Stimulated activated memory B cell treated with anti-CD40 and anti-IgM and Interleukin-4, amounts not matched to agents 10 μg/mL and 1 μg/mL and 100 μg/mL, for 72 hours (primary cell): ENCODE measurements around the gene CDR2.
"Not testable (repeated sequence)": the region's sequence is repeated elsewhere in the genome, so short reads cannot be mapped to it uniquely, and the experiment has no call there.

Experiments used
- ATAC-seq: fragments of 150-1000 bp; cut with Tn5 transposase; 2 replicates; pipeline ENCODE4 v1.10.0; 2021
- H3K27ac Mint-ChIP-seq: one replicate; pipeline ENCODE4 v1.8.0; 2022; ENCODE audit warnings: mild to moderate bottlenecking, mixed read lengths
- H3K27me3 Mint-ChIP-seq: one replicate; pipeline ENCODE4 v1.8.0; 2022; ENCODE audit warnings: mixed read lengths
- H3K36me3 Mint-ChIP-seq: one replicate; pipeline ENCODE4 v1.8.0; 2022; ENCODE audit warnings: mixed read lengths
- H3K4me1 Mint-ChIP-seq: one replicate; pipeline ENCODE4 v1.8.0; 2022; ENCODE audit warnings: mixed read lengths
- H3K4me3 Mint-ChIP-seq: one replicate; pipeline ENCODE4 v1.8.0; 2022; ENCODE audit warnings: mild to moderate bottlenecking, moderate library complexity, mixed read lengths
- H3K9me3 Mint-ChIP-seq: one replicate; pipeline ENCODE4 v1.8.0; 2022; ENCODE audit warnings: mixed read lengths

The CDR2 gene

GRCh38 chr16:22315979-22316378 is 58.4 kb downstream of the CDR2 start:
- ATAC-seq, result no peak
- H3K9me3 Mint-ChIP-seq, result no peaks in the 10 kb centered on the region
- peaks cover 71% of the 10 kb centered on the region for H3K36me3 Mint-ChIP-seq
- no peaks in the 10 kb centered on the region for H3K4me1 Mint-ChIP-seq
- H3K27me3 Mint-ChIP-seq, result no peaks in the 10 kb centered on the region
- no peak overlapping the region for H3K27ac Mint-ChIP-seq
- no peak overlapping the region for H3K4me3 Mint-ChIP-seq

GRCh38 chr16:22314661-22315626 is 59.5 kb downstream of the CDR2 start:
- no peaks in the 10 kb centered on the region for H3K9me3 Mint-ChIP-seq
- no peak for ATAC-seq
- H3K27ac Mint-ChIP-seq, result no peak overlapping the region
- H3K27me3 Mint-ChIP-seq, result no peaks in the 10 kb centered on the region
- no peak overlapping the region for H3K4me3 Mint-ChIP-seq
- peaks cover 64% of the 10 kb centered on the region for H3K36me3 Mint-ChIP-seq
- no peaks in the 10 kb centered on the region for H3K4me1 Mint-ChIP-seq

- Mint-ChIP-seq H3K27ac (no peak overlapping the region), H3K27me3 (no peaks in the 10 kb centered on the region), H3K9me3 (no peaks in the 10 kb centered on the region), H3K36me3 (peaks cover 70% of the 10 kb centered on the region), H3K4me1 (no peaks in the 10 kb centered on the region), H3K4me3 (no peak overlapping the region)
- no peak for ATAC-seq
Measured at GRCh38 chr16:22313876-22314470, 60.4 kb downstream of the CDR2 start.

- peaks cover 68% of the 10 kb centered on the region for H3K36me3 Mint-ChIP-seq
- no peak overlapping the region for H3K4me3 Mint-ChIP-seq
- H3K27ac Mint-ChIP-seq, result no peak overlapping the region
- no peak for ATAC-seq
- H3K9me3 Mint-ChIP-seq, result no peaks in the 10 kb centered on the region
- no peaks in the 10 kb centered on the region for H3K4me1 Mint-ChIP-seq
- H3K27me3 Mint-ChIP-seq, result no peaks in the 10 kb centered on the region
Measured at GRCh38 chr16:22312897-22313781, 61.3 kb downstream of the CDR2 start.

GRCh38 chr16:22311520-22311919 is 62.9 kb downstream of the CDR2 start:
- no peak for ATAC-seq
- no peak overlapping the region for H3K4me3 Mint-ChIP-seq
- peaks cover 72% of the 10 kb centered on the region for H3K36me3 Mint-ChIP-seq
- no peaks in the 10 kb centered on the region for H3K9me3 Mint-ChIP-seq
- no peak overlapping the region for H3K27ac Mint-ChIP-seq
- no peaks in the 10 kb centered on the region for H3K4me1 Mint-ChIP-seq
- H3K27me3 Mint-ChIP-seq, result no peaks in the 10 kb centered on the region

GRCh38 chr16:22308824-22309520 is 65.4 kb downstream of the CDR2 start:
- peaks cover 6% of the 10 kb centered on the region for H3K4me1 Mint-ChIP-seq
- no peak overlapping the region for H3K4me3 Mint-ChIP-seq
- H3K9me3 Mint-ChIP-seq, result no peaks in the 10 kb centered on the region
- H3K36me3 Mint-ChIP-seq, result peaks cover 72% of the 10 kb centered on the region
- H3K27me3 Mint-ChIP-seq, result no peaks in the 10 kb centered on the region
- ATAC-seq, result no peak
- H3K27ac Mint-ChIP-seq, result no peak overlapping the region

- no peak for ATAC-seq
- no peak overlapping the region for H3K4me3 Mint-ChIP-seq
- peaks cover 6% of the 10 kb centered on the region for H3K4me1 Mint-ChIP-seq
- H3K27me3 Mint-ChIP-seq, result no peaks in the 10 kb centered on the region
- peaks cover 70% of the 10 kb centered on the region for H3K36me3 Mint-ChIP-seq
- H3K27ac Mint-ChIP-seq, result no peak overlapping the region
- H3K9me3 Mint-ChIP-seq, result no peaks in the 10 kb centered on the region
Measured at GRCh38 chr16:22307838-22308237, 66.6 kb downstream of the CDR2 start.

- Mint-ChIP-seq H3K27me3 (no peaks in the 10 kb centered on the region), H3K36me3 (peaks cover 69% of the 10 kb centered on the region), H3K9me3 (no peaks in the 10 kb centered on the region), H3K27ac (no peak overlapping the region), H3K4me1 (peaks cover 12% of the 10 kb centered on the region), H3K4me3 (no peak overlapping the region)
- ATAC-seq, result no peak
Measured at GRCh38 chr16:22306788-22307187, 67.6 kb downstream of the CDR2 start.

GRCh38 chr16:22304411-22304810 is 70.0 kb downstream of the CDR2 start:
- Mint-ChIP-seq H3K27ac (no peak overlapping the region), H3K4me3 (no peak overlapping the region), H3K9me3 (no peaks in the 10 kb centered on the region), H3K27me3 (no peaks in the 10 kb centered on the region), H3K36me3 (peaks cover 74% of the 10 kb centered on the region), H3K4me1 (peaks cover 31% of the 10 kb centered on the region)
- no peak for ATAC-seq

- Mint-ChIP-seq H3K27ac (no peak overlapping the region), H3K27me3 (no peaks in the 10 kb centered on the region), H3K4me1 (peaks cover 46% of the 10 kb centered on the region), H3K9me3 (no peaks in the 10 kb centered on the region), H3K36me3 (peaks cover 69% of the 10 kb centered on the region), H3K4me3 (no peak overlapping the region)
- ATAC-seq, result no peak
Measured at GRCh38 chr16:22302776-22303363, 71.5 kb downstream of the CDR2 start.

- H3K4me3 Mint-ChIP-seq, H3K9me3 Mint-ChIP-seq, H3K27ac Mint-ChIP-seq, ATAC-seq, H3K27me3 Mint-ChIP-seq: not testable (repeated sequence)
- peaks cover 52% of the 10 kb centered on the region for H3K4me1 Mint-ChIP-seq
- H3K36me3 Mint-ChIP-seq, result peaks cover 56% of the 10 kb centered on the region
Measured at GRCh38 chr16:22301423-22301822, 73.0 kb downstream of the CDR2 start.

GRCh38 chr16:22300427-22301071 is 73.9 kb downstream of the CDR2 start:
- ATAC-seq, result no peak
- peaks cover 50% of the 10 kb centered on the region for H3K36me3 Mint-ChIP-seq
- peaks cover 57% of the 10 kb centered on the region for H3K4me1 Mint-ChIP-seq
- H3K27ac Mint-ChIP-seq, result no peak overlapping the region
- H3K9me3 Mint-ChIP-seq, result no peaks in the 10 kb centered on the region
- no peaks in the 10 kb centered on the region for H3K27me3 Mint-ChIP-seq
- no peak overlapping the region for H3K4me3 Mint-ChIP-seq

- no peak for ATAC-seq
- H3K36me3 Mint-ChIP-seq, result peaks cover 36% of the 10 kb centered on the region
- peaks cover 52% of the 10 kb centered on the region for H3K4me1 Mint-ChIP-seq
- peak overlapping the region; percentile 94 for H3K27ac Mint-ChIP-seq
- no peaks in the 10 kb centered on the region for H3K9me3 Mint-ChIP-seq
- H3K4me3 Mint-ChIP-seq, result no peak overlapping the region
- H3K27me3 Mint-ChIP-seq, result no peaks in the 10 kb centered on the region
Measured at GRCh38 chr16:22299036-22299435, 75.4 kb downstream of the CDR2 start.
